ENCODE data around the gene C6orf141.

C6orf141 gene

DNA sequence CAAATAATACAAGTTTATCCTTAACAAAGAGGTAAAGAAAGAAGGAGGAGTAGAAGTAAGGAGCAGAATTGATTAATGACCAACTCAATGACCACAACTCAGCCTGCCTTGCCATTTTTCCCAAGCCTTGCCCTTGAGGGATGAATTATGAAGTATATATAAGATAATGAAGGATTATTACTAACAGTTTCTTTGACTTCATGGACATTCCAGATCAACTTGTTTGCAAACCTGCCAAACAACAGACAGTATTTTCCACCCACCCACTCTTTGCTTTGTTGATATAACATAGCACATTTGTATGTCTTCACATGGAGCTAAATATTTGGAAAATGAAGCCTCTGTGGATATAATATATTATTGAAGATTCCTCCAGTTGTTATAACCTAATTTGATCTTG, 9.9 kb upstream of the C6orf141 start:
- DNase-seq (ENCODE audit: low spot score): no peak

- no peak for DNase-seq (ENCODE audit: low spot score)
Measured at GRCh38 chr6:49541210-49541724, 9.2 kb upstream of the C6orf141 start.

DNA sequence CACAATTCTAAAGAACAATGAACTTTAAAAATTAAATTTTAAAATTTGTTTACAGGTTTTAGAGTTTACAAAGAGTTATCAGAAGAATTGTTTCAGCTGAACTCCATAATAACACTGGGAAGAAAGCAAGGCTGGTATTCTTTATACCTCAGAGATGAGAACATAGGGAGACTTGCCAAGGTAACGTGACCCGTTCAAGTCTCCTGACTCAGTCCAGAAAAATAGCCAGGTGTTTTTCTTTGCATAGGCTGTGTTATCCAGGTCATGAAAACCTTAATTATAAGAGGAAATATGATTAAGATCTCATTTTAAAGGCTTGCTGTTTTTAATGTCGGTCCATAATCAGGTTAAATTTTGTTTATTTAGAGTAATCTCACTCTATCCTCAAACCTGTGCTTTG, 8.5 kb upstream of the C6orf141 start:
- DNase-seq (ENCODE audit: low spot score): no peak

DNA sequence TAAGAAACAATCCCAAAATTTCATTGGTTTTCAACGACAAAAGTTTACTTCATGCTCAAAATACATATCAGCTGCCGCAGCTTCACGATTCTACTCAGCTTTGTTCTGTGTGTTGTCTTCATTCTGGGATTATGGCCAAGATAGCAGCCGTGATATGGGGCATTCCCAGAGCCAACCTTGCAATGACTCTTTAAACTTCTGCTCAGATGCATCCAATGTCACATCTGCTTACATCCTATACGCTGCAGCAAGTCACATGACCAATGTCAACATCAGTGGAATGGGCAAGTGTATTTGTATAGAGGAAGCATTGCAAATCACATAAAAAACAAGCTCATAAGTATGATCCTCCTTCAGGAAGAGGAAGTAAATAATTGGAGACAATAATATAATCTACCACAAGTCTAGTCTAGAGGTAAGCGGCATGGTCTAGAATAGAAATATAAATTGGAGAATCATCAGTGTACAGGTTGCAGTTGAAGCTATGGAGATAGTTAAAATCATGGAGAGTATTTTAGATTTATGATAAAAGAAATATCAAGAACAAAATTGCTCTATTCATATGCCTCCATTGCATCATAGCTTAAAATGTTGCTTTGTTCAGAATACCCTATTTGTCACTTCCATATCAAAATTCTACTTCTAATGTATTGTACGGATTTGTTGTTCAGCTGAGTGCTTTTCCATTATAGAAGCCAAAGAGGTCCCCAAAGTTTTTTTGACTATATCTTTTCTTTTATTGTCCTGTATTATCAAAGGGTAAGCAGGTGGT, 7.2 kb upstream of the C6orf141 start:
- no peak for DNase-seq (ENCODE audit: low spot score)

DNA sequence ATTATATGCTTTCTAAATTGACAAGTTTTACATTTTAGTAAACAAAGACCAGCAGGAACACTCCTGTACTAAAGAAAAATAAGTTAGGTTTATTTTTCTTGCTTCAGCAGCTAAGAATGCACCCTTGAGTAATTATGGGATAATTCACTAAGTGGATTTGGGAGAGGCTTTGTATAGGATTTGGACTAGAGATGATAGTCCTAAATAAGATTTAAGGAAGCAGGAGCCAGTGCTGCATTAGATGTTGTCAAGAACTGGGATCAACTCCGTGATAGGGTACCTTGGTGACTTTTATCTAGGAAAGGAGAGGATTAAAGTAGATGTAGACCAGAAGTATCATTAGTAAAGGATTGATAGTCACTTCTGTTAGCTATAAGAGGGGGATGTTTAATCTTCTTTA, 4.1 kb upstream of the C6orf141 start:
- DNase-seq (ENCODE audit: low spot score): no peak

GRCh38 chr6:49548613-49549304, 1.7 kb upstream of the C6orf141 start:
- no peak for DNase-seq (ENCODE audit: low spot score)

DNA sequence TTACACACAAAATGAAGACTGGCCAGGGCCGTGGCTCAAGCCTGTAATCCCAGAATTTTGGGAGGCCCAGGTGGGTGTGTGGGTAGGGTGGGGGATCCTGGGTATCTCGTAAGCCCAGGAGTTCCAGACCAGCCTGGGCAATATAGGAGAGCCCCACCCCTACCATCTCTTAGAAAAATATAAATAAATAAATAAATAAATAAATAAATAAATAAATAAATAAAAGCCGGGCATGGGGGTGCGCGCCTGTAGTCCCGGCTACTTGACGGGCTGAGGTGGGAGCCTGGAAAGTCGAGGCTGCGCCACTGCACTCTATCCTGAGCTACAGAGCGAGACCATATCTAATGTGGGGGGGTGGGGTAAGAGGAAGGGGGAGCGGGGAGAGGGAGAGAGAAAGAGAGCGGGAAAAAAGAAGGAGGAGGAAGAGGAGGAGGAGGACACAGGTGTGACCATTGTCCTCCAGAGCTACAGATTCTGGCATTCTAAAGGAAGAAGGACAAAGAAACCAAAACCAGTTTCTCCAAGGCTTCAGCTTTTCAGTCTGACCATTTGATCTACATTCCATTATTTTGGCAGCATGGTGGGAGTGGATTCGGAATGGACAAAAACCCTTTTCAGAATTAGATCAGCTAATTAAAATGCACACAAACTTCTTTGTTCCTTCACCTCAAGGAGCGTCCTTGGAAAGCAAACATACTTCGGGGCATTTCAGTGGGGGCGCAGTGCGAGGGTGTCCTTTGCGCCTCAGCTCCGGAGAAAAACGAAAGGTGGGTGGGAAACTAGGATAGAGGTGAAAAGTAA, 577 bp upstream of the C6orf141 start:
- DNase-seq (ENCODE audit: low spot score): no peak

- no peak for DNase-seq (ENCODE audit: low spot score)
Measured at GRCh38 chr6:49551078-49551865, 804 bp downstream of the C6orf141 start.

DNA sequence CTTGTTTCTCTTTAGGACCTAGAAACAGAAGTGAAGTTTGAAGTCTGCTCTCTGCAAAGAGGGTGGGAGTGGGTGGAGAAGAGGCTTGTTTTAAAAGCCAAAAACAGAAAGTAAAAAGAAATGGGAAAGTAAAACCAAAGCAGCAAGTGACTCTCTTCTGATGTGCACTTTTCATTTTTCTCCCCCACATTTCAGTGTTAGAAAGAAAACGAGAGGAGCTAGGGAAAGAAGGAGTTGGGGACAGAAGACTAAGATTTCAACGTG, 1.3 kb downstream of the C6orf141 start:
- DNase-seq (ENCODE audit: low spot score): no peak

DNA sequence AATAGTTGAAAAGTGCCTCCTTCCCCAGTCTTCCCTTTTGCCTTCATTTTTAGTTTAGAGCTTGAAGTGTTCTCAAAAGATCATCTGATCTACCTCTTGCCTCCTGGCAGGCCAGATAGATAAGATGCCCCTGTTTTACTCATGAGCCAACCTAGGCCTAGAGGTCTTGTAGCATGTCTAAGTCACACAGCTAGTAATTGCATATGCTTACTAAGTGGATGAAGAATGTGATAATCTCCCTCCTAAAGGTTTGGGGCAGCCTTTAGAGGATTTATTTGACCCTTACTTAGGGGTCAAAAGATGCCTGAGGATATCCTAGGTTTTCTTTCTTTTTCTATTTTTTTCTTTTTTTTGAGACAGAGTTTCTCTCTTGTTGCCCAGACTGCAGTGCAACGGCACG, 2.1 kb downstream of the C6orf141 start:
- no peak for DNase-seq (ENCODE audit: low spot score)

DNA sequence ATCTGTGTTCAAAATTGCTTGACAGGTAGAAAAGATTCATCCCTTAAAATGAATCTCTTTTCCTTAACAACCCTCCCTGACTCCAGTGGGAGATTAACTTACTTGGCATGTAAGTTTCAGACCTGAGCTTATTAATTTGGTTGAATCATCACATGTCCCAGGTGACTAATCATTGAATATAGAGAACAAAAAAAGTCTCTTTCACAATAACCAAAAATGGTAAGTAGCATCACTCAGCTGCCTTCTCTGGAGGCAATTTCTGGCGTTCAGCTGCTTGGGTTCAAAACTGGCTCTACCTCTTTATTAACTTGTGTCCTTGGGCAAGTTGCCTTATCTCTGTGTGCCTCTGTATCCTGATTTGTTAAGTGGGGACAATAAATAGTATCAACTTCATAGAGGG, 2.9 kb downstream of the C6orf141 start:
- DNase-seq (ENCODE audit: low spot score): no peak

DNA sequence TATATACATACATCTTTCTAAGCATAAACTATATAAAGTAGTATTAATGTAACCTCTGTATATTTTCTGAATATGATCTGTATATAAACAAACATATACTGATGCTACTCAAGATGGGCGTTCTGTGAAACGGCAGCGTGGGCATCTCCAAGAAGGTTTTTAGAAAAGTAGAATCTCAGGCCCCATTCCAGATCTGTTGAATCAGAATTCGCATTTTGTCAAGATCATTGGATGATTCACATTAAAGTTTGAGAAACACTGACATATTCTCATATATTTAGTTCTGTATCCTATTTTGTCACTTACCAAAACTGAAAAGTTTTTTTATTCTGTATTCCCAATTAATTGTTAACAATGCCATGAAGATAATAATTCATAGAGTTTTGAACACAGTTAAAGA, 5.5 kb downstream of the C6orf141 start:
- no peak for DNase-seq (ENCODE audit: low spot score)

DNA sequence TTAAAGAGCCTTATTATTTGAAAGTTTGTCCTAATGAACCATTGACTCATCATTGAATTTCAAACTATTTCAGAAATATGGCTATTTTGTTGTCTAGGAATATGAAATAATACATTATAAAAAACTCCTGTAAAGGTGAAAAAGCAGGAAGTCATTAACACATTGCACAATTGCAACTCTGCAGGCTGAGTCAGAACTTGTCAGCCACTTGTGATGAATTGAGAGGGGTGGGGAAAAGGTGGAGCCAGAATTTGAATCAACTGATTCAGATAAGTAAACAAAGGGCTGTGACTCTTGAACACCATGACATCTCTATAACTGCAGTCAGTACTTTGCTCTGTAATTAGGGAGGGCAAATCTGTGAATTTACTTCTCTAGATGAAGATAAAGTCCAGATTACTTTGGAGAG, 6.0 kb downstream of the C6orf141 start:
- no peak for DNase-seq (ENCODE audit: low spot score)

GRCh38 chr6:49557177-49557576, 6.7 kb downstream of the C6orf141 start:
- no peak for DNase-seq (ENCODE audit: low spot score)

GRCh38 chr6:49558238-49558637, 7.8 kb downstream of the C6orf141 start:
- no peak for DNase-seq (ENCODE audit: low spot score)

- DNase-seq (ENCODE audit: low spot score): no peak
Measured at GRCh38 chr6:49563006-49563886, 12.8 kb downstream of the C6orf141 start.

- DNase-seq (ENCODE audit: low spot score): no peak
Measured at GRCh38 chr6:49564552-49564951, 14.1 kb downstream of the C6orf141 start.

GRCh38 chr6:49565261-49565660, 14.8 kb downstream of the C6orf141 start:
- DNase-seq (ENCODE audit: low spot score): no peak

GRCh38 chr6:49565855-49566254, 15.4 kb downstream of the C6orf141 start:
- no peak for DNase-seq (ENCODE audit: low spot score)

DNA sequence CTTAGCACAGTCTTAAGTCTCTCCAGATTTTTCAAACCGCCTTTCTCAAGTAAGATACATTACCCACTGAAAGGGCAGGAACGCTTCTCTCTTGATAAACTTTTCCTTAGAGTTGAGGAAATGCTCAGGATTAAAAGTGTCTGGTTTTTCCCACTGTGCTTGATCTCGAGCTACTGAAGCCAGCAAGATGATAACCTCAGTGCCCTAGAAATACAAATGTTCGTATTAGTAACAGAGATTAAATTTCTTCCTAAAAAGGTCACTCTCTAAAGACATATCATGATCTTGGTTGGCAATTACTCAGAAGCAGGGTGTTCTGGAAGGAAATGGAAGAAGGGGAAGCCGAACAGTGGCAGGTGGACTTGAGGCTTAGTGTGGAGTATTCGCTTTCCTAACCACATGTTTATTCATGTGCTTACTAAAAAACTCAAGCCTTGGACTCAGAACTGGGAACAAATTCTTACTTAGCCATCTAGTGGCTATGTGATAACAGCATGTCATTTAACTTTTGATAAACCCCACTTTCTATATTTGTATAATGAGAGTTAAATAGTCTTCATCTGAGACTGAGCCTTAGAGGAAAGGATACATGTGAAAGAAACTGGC, 20.1 kb downstream of the C6orf141 start:
- no peak for DNase-seq (ENCODE audit: low spot score)

- no peak for DNase-seq (ENCODE audit: low spot score)
Measured at GRCh38 chr6:49576618-49577017, 26.1 kb downstream of the C6orf141 start.

Data from CD4-positive, alpha-beta T cell treated with Interleukin-15 for 4 hours (primary cell).